Activated T-helper 1 cell treated with Interleukin-2 at 50 U/mL for 16 hours (primary cell): Measurements from ENCODE around the gene FRS3.

ENCODE experiments used
- DNase-seq: peaks from one replicate; pipeline ENCODE4 v3.0.0-alpha.2; 2020; ENCODE audit warnings: low read depth

Gene FRS3

DNA sequence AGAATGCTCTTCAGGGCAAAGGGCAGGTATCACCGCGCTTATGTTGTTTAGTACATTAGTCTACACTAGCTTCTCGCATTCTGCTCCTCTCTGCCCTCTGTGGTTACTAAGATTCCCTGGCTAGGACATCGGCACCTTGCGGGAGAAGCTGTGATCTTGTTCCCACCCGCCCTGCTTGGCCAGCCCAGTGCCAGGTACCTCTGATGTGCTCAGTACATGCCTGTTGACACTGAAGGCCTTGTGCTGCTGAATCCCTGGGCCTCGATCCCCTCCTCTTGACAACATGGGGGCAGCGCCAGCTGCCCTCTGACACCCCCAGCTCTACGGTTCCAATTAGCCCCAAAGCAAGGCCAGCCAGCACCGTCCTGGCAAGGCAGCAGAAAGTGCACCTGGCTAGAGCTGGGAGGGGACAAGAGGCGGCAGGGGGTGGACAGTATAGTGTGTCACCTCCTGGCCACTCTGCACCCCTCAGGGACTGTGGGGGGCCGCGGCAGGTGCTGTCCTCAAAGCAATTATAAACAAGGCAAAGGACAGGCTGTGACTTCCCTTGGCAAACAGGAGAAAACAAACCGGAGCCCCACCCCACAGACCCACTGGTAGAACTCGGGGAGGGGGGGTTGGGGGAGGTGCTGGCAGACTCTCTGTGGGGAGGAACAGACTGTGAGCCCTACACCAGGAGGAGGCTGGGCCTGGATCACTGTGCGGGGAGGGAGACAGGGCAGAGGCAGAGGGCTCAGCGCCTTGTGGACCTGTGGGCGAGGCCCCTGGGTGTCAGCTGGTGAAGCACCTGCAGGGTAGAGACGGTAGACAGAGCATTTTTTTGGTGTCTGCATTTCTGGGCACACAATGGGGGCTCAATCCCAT lies 51.4 kb downstream of the FRS3 start:
- no peak for DNase-seq

DNA sequence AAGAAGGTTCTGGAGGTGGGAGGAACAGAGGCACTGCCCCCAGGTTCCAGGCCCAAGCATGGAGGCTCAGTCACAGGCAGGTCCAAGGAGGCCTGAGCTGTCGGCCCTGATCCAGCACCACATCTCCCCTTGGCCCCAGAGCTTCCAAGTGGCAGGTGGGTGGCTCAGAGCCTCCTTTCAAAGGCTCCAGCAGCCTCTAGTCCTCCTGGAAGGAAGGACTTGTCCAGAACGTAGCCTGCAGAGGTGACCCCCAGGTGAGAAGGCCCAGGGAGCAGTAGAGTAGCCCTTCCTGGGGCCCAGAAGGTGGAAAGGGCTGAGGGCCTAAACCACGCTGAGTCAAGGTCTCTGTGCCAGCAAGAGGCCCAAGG lies 52.0 kb downstream of the FRS3 start:
- no peak for DNase-seq

DNA sequence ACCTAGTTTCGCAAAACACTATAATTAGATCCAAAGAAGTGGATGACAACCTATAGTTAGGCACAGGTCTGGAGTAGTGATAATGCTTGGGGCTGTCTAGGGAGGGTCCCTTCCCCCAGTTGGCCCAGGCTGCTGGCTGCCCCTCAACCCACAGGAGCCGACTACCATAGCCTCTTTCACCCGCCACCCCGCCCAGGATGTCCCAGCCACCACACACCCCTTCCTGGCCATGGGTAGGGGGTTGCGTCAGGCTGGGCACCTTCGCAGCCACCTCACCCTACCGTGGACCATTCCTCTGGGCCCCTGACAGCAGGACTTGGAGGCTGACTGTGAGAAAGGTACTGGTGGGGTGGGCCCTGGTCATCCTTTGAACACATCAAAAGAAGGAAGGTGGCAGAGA lies 52.8 kb downstream of the FRS3 start:
- DNase-seq: no peak

DNA sequence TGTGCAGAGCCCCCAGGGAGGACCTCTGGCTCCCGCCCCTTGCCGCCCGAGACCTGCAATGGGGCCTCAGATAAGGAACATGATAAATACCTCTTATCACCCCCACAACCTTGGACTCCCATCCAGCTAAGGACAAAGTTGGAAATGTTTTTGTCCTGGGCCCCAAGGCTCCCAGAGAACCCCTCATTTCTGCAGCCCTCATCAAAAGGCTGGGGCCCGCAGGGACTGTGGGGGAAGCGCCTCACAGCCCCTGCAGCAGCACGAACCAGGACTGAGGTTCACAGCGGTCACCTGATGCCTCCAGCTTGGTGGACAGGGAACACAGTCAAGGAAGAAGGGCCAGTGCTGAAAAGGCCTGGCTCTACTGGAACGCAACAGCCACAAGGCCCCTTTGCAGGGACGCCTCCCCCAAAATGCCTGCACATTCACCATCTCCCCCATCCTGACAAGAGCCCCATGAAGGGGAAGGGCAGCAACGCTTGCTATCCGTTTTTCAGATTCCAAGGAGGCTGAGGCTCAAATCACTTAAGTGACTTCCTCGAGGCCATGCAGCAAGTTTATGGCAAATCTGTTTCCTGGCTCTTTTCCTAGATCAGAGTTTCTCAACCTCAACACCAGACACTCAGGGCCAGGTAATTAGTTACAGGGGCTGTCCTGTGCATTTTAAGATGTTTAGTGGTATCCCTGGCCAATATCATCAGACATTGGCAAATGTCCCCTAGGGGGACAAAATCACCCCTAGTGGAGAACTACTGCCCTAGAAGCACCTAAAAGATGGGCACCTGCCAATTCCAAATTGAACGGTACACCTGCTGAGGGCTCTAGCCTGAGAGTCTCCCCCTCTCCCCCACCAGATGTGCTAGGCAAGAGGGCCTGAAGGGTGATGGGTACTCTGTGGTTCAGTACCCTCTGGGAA lies 54.9 kb downstream of the FRS3 start:
- no peak for DNase-seq

DNA sequence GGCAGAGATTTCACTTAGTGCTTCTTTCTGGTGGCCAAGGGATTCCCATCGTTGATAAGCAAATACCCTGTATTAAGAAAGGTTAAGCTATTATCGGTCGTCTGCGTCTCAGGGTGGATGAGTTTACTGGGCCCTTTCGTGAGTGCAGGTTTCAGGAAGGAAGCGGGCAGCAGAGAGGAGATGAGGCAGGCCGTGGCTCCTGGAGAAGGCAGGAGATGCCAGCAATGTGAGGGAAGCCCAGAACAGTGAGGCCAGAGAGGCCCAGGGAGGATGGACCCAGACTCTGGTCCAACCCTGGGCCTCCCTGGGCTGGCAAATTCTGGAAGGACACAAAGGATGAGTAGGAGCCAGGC lies 55.5 kb downstream of the FRS3 start:
- no peak for DNase-seq

DNA sequence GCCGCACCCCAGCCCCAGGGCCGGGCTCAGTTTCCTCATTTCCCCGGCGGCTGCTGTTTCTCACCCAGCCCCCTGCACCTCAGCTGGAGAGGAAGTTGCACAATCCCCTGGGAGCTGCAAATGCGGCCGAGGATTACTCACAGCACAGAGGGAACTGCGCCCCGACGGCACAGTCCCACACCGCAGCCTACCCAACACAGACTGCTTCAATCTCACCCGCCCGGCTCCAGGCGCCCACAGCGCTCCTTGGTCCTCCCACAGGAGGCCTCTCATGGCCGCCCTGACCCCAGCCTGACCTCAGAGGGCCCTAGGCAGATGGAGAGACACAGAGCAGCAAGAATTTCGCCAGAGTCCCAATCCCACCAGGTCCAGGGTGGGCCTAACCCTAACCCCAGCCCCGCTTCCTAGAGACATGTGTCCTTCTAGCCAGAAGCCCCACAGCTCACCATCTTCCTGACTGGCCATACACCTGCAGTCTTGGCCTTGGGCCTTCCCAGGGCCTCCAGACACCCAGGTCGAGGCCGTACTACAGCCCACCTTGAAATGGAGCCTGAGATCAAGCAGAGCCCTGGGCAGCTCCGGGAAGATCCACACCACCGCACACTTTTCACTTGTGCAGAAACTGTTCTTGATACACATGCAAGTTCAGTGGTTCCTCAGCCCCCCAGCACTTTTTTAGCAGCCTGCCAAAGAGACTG lies 56.0 kb downstream of the FRS3 start:
- DNase-seq: no peak

DNA sequence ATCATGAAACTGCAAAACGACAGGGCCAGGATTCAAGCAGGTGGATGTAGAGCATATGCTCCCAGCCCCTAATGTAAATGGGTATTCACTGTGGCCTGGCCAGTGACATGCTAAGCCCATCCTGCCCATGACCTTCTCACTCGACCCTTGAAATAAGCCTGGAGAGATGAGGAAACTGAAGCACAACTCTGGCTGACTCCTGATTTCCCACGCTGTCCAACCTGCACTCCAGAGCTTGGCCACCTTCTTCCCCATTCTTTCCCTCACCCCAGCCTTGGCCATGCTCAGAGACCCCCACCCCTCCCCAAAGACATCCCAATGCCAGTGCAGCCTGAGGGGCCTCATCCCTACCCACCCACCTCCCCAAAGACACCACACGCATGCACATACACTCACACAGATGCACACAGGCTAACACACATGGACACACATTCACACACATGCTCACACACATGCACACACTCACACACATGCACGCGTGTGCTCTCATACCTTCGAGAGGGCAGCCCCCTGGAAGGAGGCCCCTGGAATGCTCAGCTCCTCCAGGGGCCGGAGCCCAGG lies 56.7 kb downstream of the FRS3 start:
- no peak for DNase-seq

DNA sequence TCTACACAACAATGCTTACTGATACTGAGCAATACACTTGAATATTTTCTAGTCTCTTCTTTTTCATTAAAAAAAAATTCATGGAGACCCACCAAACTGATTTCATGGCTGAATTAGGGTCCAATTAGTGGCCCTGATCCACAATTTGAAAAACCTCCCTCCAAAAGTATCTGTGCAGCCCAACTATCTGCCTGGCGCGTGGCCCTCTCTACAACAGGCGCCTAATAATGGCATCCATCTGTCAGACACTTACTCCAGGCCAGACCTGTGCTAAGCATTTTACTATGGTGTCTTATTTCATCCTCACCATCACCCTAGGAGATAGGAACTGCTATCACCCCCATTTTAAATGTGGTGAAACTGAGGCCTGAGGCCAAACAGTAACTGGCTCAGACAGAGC lies 58.3 kb downstream of the FRS3 start:
- no peak for DNase-seq

DNA sequence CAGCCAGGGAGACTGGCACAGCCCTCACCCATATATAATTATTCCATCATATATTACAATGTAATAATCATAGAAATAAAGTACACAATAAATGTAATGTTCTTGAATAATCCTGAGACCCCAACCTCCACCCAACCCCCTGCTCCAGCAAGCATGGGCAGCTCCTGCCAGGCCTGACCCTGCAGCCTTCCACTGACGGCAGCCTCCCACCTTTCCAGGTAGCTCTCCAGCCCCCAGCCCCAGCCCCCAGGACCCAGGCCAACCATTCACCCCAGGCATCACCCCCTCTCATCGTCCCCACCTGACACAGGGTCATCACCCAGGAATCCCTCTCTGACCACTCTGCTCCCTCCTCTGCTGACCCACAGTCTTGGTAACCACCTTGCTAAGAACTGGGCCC lies 58.9 kb downstream of the FRS3 start:
- no peak for DNase-seq

DNA sequence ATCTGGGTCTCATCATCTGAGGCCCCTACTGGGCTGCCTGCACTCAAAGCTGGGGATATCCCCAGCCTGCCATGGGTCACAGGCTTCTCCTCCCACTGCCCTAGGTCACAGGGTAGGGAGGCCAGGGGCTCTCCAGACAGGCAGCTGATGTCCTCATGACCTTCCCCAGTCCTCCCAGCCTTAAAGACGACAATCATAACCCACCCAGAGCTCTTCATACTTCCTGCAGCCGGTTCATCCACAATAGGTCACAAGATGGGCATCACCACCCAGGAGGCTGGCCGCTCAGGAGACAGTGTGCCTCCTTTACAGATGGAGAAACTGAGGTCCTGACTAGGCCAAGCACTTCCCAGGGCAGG lies 59.5 kb downstream of the FRS3 start:
- DNase-seq: no peak
